ENCODE results near the gene ANKS1B.
A peak's percentile ranks its signal among the peaks of the same experiment; 100 is the strongest.

ANKS1B gene

GRCh38 chr12:98701166-98701565 lies 1283.6 kb downstream of the ANKS1B start:
- no peak overlapping the region for H3K4me3 ChIP-seq (ENCODE audit: low read length, poor library complexity, severe bottlenecking)
- H3K27me3 ChIP-seq (ENCODE audit: insufficient read depth, low read length, poor library complexity, severe bottlenecking), result no peaks in the 10 kb centered on the region
- no peaks in the 10 kb centered on the region for H3K9me2 ChIP-seq (replicated peaks; ENCODE audit: low read depth, low read length)
- no peak overlapping the region for H3K9ac ChIP-seq (ENCODE audit: low read depth, low read length, poor library complexity, severe bottlenecking)
- peaks cover 24% of the 10 kb centered on the region; the same call in 1 of the 2 replicates for H3K36me3 ChIP-seq (ENCODE audit: insufficient read depth, low read length)
- no peak overlapping the region for H2AFZ ChIP-seq (ENCODE audit: low read length)
- no peaks in the 10 kb centered on the region for H3K4me1 ChIP-seq (ENCODE audit: insufficient read depth, low read length, poor library complexity, severe bottlenecking)
- no peaks in the 10 kb centered on the region for H3K9me3 ChIP-seq (ENCODE audit: insufficient read depth, low read depth, low read length)
- H3K79me2 ChIP-seq (ENCODE audit: insufficient read depth, low read length), result no peaks in the 10 kb centered on the region
- H3K4me2 ChIP-seq (ENCODE audit: low read depth, low read length, poor library complexity, severe bottlenecking), result no peak overlapping the region
- H3F3A ChIP-seq (ENCODE audit: low read depth), result no peaks in the 10 kb centered on the region
- no peaks in the 10 kb centered on the region for H4K20me1 ChIP-seq (ENCODE audit: insufficient read depth, low read length, poor library complexity, severe bottlenecking)
- no peak for TF ChIP-seq CTCF (conservative IDR thresholded peaks at IDR 0.05; ENCODE audit: low read length)
- TF ChIP-seq EZH2phosphoT487 (IDR thresholded peaks at IDR 0.05; ENCODE audit: borderline replicate concordance), result no peak

- Histone ChIP-seq H2AFZ (ENCODE audit: low read length) (no peak overlapping the region), H3K9ac (ENCODE audit: low read depth, low read length, poor library complexity, severe bottlenecking) (no peak overlapping the region), H3F3A (ENCODE audit: low read depth) (no peaks in the 10 kb centered on the region), H3K9me3 (ENCODE audit: insufficient read depth, low read depth, low read length) (no peaks in the 10 kb centered on the region), H3K36me3 (ENCODE audit: insufficient read depth, low read length) (peaks cover 23% of the 10 kb centered on the region; the same call in 1 of the 2 replicates), H3K27me3 (ENCODE audit: insufficient read depth, low read length, poor library complexity, severe bottlenecking) (no peaks in the 10 kb centered on the region), H3K79me2 (ENCODE audit: insufficient read depth, low read length) (no peaks in the 10 kb centered on the region), H3K9me2 (replicated peaks; ENCODE audit: low read depth, low read length) (no peaks in the 10 kb centered on the region), H3K4me1 (ENCODE audit: insufficient read depth, low read length, poor library complexity, severe bottlenecking) (no peaks in the 10 kb centered on the region), H3K4me2 (ENCODE audit: low read depth, low read length, poor library complexity, severe bottlenecking) (no peak overlapping the region), H4K20me1 (ENCODE audit: insufficient read depth, low read length, poor library complexity, severe bottlenecking) (no peaks in the 10 kb centered on the region), H3K4me3 (ENCODE audit: low read length, poor library complexity, severe bottlenecking) (no peak overlapping the region)
- TF ChIP-seq EZH2phosphoT487 (IDR thresholded peaks at IDR 0.05; ENCODE audit: borderline replicate concordance), result no peak
- TF ChIP-seq CTCF (conservative IDR thresholded peaks at IDR 0.05; ENCODE audit: low read length), result no peak
These were observed 1285.2 kb downstream of the ANKS1B start for GRCh38 chr12:98699586-98699985.

- peaks cover 23% of the 10 kb centered on the region; the same call in 1 of the 2 replicates for H3K36me3 ChIP-seq (ENCODE audit: insufficient read depth, low read length)
- no peaks in the 10 kb centered on the region for H3K9me3 ChIP-seq (ENCODE audit: insufficient read depth, low read depth, low read length)
- no peaks in the 10 kb centered on the region for H4K20me1 ChIP-seq (ENCODE audit: insufficient read depth, low read length, poor library complexity, severe bottlenecking)
- no peak overlapping the region for H3K4me2 ChIP-seq (ENCODE audit: low read depth, low read length, poor library complexity, severe bottlenecking)
- H3F3A ChIP-seq (ENCODE audit: low read depth), result no peaks in the 10 kb centered on the region
- no peaks in the 10 kb centered on the region for H3K4me1 ChIP-seq (ENCODE audit: insufficient read depth, low read length, poor library complexity, severe bottlenecking)
- H3K9ac ChIP-seq (ENCODE audit: low read depth, low read length, poor library complexity, severe bottlenecking), result no peak overlapping the region
- TF ChIP-seq CTCF (conservative IDR thresholded peaks at IDR 0.05; ENCODE audit: low read length), result peak; percentile 74
- TF ChIP-seq EZH2phosphoT487 (IDR thresholded peaks at IDR 0.05; ENCODE audit: borderline replicate concordance), result no peak
- no peak overlapping the region for H3K4me3 ChIP-seq (ENCODE audit: low read length, poor library complexity, severe bottlenecking)
- no peaks in the 10 kb centered on the region for H3K79me2 ChIP-seq (ENCODE audit: insufficient read depth, low read length)
- H2AFZ ChIP-seq (ENCODE audit: low read length), result no peak overlapping the region
- H3K9me2 ChIP-seq (replicated peaks; ENCODE audit: low read depth, low read length), result no peaks in the 10 kb centered on the region
- H3K27me3 ChIP-seq (ENCODE audit: insufficient read depth, low read length, poor library complexity, severe bottlenecking), result no peaks in the 10 kb centered on the region
These were observed 1285.9 kb downstream of the ANKS1B start for GRCh38 chr12:98698603-98699463.
